IMR-90 (cell line): ENCODE results near the gene KCNJ10. TPM values are rescaled to one million over a fixed set of nuclear protein-coding genes. Genes with fewer than 3 reads are reported as not detected.

Source experiments
- ATAC-seq: fragments of 200-7000 bp; cut with Tn5 transposase; 2 replicates; pipeline ENCODE4 v1.9.1; 2020; ENCODE audit warnings: low read depth, mild to moderate bottlenecking, moderate library complexity
- BruUV-seq: library from RNA; stranded (reverse); fragments of 400-500 nt; replicated peaks from 2 replicates; lab custom pipeline; 2021; lab: Mats Ljungman, UMichigan
- CTCF ChIA-PET: fragments of 300-600 bp; formaldehyde crosslinking; extraction: SDS; loops from one replicate; lab custom pipeline; 2021; ENCODE audit warnings: antibody characterized with exemption; lab: Yijun Ruan, JAX
- POLR2A ChIA-PET: fragments of 300-600 bp; sonication (Branson Sonifier 250); formaldehyde crosslinking; loops from one replicate; lab custom pipeline; 2022; ENCODE audit warnings: antibody characterized with exemption; ENCODE audit not compliant: unreplicated experiment; lab: Charles Lee
- DNase-seq: peaks from one replicate; pipeline ENCODE4 v3.0.0; 2013
- H2AFZ ChIP-seq: replicated peaks from 2 replicates; pipeline ENCODE3; 2013; ENCODE audit warnings: low read length, mild to moderate bottlenecking; ENCODE audit not compliant: poor library complexity
- H2AK5ac ChIP-seq: 2 replicates; pipeline ENCODE4 v1.6.1; 2013; ENCODE audit warnings: low read depth, low read length, inconsistent platforms
- H2AK9ac ChIP-seq: replicated peaks from 2 replicates; pipeline ENCODE3; 2013; ENCODE audit warnings: mild to moderate bottlenecking, low read depth, low read length, moderate library complexity; ENCODE audit not compliant: poor library complexity
- H2BK120ac ChIP-seq: 2 replicates; pipeline ENCODE4 v1.6.1; 2013; ENCODE audit warnings: low read depth, low read length, inconsistent platforms
- H2BK15ac ChIP-seq: 3 replicates; pipeline ENCODE4 v1.6.1; 2013; ENCODE audit warnings: low read depth, low read length, inconsistent platforms
- H2BK20ac ChIP-seq: 2 replicates; pipeline ENCODE4 v1.6.1; 2013; ENCODE audit warnings: low read depth, mild to moderate bottlenecking, inconsistent platforms, low read length, moderate library complexity
- H2BK5ac ChIP-seq: 2 replicates; pipeline ENCODE4 v1.6.1; 2013; ENCODE audit warnings: mild to moderate bottlenecking, low read depth, low read length, inconsistent platforms; ENCODE audit not compliant: poor library complexity, severe bottlenecking
- H3K14ac ChIP-seq: replicated peaks from 2 replicates; pipeline ENCODE4 v1.6.1; 2013; ENCODE audit warnings: low read depth, low read length, inconsistent platforms
- H3K18ac ChIP-seq: 2 replicates; pipeline ENCODE4 v1.6.1; 2013; ENCODE audit warnings: low read depth, low read length, control low read depth
- H3K23ac ChIP-seq: 2 replicates; pipeline ENCODE4 v1.6.1; 2013; ENCODE audit warnings: low read depth, low read length, inconsistent platforms
- H3K27ac ChIP-seq: 2 replicates; pipeline ENCODE4 v1.5.1; 2013; ENCODE audit warnings: mild to moderate bottlenecking, control low read depth, low read length; ENCODE audit not compliant: insufficient read depth
- H3K27me3 ChIP-seq: 2 replicates; pipeline ENCODE4 v1.6.1; 2013; ENCODE audit warnings: low read length; ENCODE audit not compliant: control insufficient read depth, insufficient read depth
- H3K36me3 ChIP-seq: 2 replicates; pipeline ENCODE4 v1.6.1; 2013; ENCODE audit warnings: low read length, mixed read lengths; ENCODE audit not compliant: control insufficient read depth, insufficient read depth
- H3K4ac ChIP-seq: 2 replicates; pipeline ENCODE4 v1.6.1; 2013; ENCODE audit warnings: low read depth, low read length, inconsistent platforms
- H3K4me1 ChIP-seq: 2 replicates; pipeline ENCODE4 v1.6.1; 2013; ENCODE audit warnings: low read length, mixed read lengths; ENCODE audit not compliant: control insufficient read depth, insufficient read depth
- H3K4me2 ChIP-seq: 2 replicates; pipeline ENCODE4 v1.6.1; 2013; ENCODE audit warnings: low read depth, mild to moderate bottlenecking, control low read depth, low read length, moderate library complexity
- H3K4me3 ChIP-seq: 2 replicates; pipeline ENCODE4 v1.5.1; 2013; ENCODE audit warnings: low read depth, mild to moderate bottlenecking, control low read depth, low read length, moderate library complexity; ENCODE audit not compliant: insufficient read depth
- H3K56ac ChIP-seq: 2 replicates; pipeline ENCODE4 v1.6.1; 2013; ENCODE audit warnings: low read length, inconsistent platforms; ENCODE audit not compliant: insufficient read depth; ENCODE audit errors: extremely low read depth
- H3K79me1 ChIP-seq, 2 experiments: 2 replicates each; pipeline ENCODE4 v1.6.1; 2013; ENCODE audit warnings: low read length in 2 of 2, inconsistent platforms in 1 of 2, low read depth in 1 of 2
- H3K9ac ChIP-seq: 2 replicates; pipeline ENCODE4 v1.6.1; 2013; ENCODE audit warnings: low read depth, low read length, control low read depth
- H3K9me1 ChIP-seq: 2 replicates; pipeline ENCODE4 v1.6.1; 2013; ENCODE audit warnings: low read length, inconsistent platforms; ENCODE audit not compliant: insufficient read depth
- H3K9me3 ChIP-seq: 2 replicates; pipeline ENCODE4 v1.6.1; 2013; ENCODE audit warnings: low read length; ENCODE audit not compliant: control insufficient read depth, insufficient read depth
- H4K20me1 ChIP-seq: 2 replicates; pipeline ENCODE4 v1.6.1; 2013; ENCODE audit warnings: low read length, inconsistent platforms; ENCODE audit not compliant: insufficient read depth
- H4K5ac ChIP-seq: 2 replicates; pipeline ENCODE4 v1.6.1; 2013; ENCODE audit warnings: mild to moderate bottlenecking, low read depth, low read length, control low read depth
- H4K8ac ChIP-seq, 2 experiments: 2 replicates each; pipeline ENCODE4 v1.6.1; 2013; ENCODE audit warnings: low read depth in 2 of 2, low read length in 2 of 2, control low read depth in 1 of 2, inconsistent platforms in 1 of 2
- H4K91ac ChIP-seq: 2 replicates; pipeline ENCODE4 v1.6.1; 2013; ENCODE audit warnings: low read depth, low read length, inconsistent platforms; ENCODE audit not compliant: insufficient read depth
- FOS ChIP-seq: fragments of 150-350 bp; IDR thresholded peaks from 2 replicates; pipeline ENCODE4 v1.6.1; 2016; ENCODE audit warnings: low read depth, low read length
- MXI1 ChIP-seq: IDR thresholded peaks from 2 replicates; pipeline ENCODE4 v1.6.1; 2012; ENCODE audit warnings: low read depth, mild to moderate bottlenecking, low read length, moderate library complexity, borderline replicate concordance
- WGBS, 2 experiments: methylation state at CpG; one replicate each; pipeline versions ENCODE4 v1.1.5 to v1.1.7; 2013; ENCODE audit warnings: missing lambda C conversion rate in 2 of 2; ENCODE audit not compliant: insufficient read length in 1 of 2; ENCODE audit errors: extremely low coverage in 2 of 2; 5-methylcytosine and 5-hydroxymethylcytosine counted together
- dilution Hi-C: fragments of 300-500 bp; cut with HindIII; formaldehyde crosslinking; loops from one replicate; pipeline ENCODE4 v1.14.3; 2018; ENCODE audit warnings: low sequenced_read_pairs; ENCODE audit not compliant: unreplicated experiment
- in situ Hi-C: fragments of 300-500 bp; cut with MboI; formaldehyde crosslinking; loops from 3 replicates; pipeline ENCODE4 v1.14.3; 2019; ENCODE audit warnings: low sequenced_read_pairs, inconsistent platforms, mixed read lengths
- intact Hi-C: fragments of 100-400 bp; cut with micrococcal nuclease; formaldehyde crosslinking; loops from 2 replicates; pipeline ENCODE4 v1.10.0; 2022
- polyA plus RNA-seq, 3 experiments: library from polyadenylated mRNA; depleted of rRNA; stranded (reverse); fragments of >200 nt; gene quantifications; 2 replicates each; pipeline ENCODE4 v1.2.3, GENCODE V29; 2012; ENCODE audit warnings: low replicate concordance in 1 of 3
- total RNA-seq: library from RNA; depleted of rRNA; stranded (reverse); fragments of >200 nt; gene quantifications from 2 replicates; pipeline ENCODE4 v1.2.3, GENCODE V29; 2012

KCNJ10 gene
- total and polyA plus RNA-seq, 2 of the 4 experiments (the other 2 are of a cell fraction), result not detected

DNA sequence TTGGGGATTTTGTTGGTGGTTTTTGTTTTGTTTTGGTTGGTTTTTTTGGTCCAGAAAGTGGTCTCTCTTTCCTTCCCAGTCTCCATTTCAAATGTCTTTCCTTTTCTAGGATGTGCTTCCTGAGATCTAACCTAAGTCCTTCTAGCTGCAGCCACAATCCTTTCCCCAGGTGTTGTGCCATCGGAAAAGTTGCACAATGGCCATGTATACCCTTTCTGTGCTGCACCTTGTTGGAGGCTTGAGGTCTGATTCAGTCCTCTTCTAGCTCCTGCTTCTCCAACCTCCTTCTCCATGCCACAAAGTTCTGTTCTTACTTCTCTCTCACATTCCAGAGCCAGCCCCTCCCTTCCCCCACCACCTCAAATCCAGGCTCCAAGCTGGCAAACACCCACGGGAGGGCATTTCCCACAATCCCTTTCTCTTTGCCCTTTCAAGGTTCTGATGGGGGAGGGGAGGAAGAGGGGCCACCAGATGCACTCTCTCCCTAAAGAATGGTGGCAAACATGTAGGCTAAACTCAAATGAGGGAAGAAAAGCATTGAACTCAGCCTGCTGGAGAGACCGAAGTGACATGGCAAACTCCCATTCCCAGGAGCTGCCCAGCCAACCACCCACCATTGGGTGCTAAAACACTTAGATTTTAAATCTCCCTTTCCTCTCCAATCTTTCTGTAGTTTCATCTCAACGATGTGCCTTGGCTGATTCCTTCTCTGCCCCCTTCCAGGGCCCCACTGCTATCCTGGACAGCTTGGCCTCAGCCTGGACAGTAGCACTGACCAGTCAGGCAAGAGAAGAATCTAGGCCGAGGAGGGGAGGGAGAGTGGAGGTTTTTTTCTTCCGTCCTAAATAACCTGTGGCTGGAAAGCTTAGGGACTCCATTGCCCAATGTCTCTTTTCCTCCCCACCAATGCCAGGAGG, 2.9 kb downstream of the KCNJ10 start (continued):
- no peak for TF ChIP-seq MXI1

DNA sequence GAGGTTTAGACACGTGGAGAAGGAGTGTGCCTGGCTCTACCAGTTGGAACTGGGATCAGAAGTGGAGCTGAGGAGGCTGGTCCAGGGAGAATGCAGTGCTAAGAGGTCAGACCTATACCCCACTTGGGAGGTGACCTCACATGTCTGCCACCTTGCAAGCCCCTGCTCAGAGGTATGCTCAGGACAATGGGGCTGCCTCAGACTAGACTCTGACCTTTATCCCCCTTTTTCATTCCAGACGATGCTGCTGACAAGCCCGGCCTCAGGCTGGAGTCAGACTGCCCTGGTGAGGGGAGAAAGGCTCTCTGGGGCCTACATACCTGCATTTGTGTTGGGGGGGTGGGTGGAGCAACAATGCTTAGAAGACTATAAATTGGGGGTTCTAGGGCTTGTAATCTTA, 5.2 kb downstream of the KCNJ10 start:
- H3K4ac ChIP-seq, result no peak overlapping the region
- ChIA-PET POLR2A (no interaction called here), CTCF (interaction anchor here (1.2 kb wide), 1 partner anchor 18 kb away, joined by 3 read pairs; no protein-coding TSS in a partner anchor)
- no CpG with 5 or more reads among the region's 3 CpGs for WGBS, 2 experiments
- no peak overlapping the region for H3K9ac ChIP-seq
- ATAC-seq (no peak), DNase-seq (no peak)
- BruUV-seq, result no TSS peak
- no peak overlapping the region for H3K18ac ChIP-seq
- H2BK120ac ChIP-seq, result no peak overlapping the region
- no peaks in the 10 kb centered on the region for H3K36me3 ChIP-seq
- in situ Hi-C loops (no loop called here), dilution Hi-C loops (no loop called here), intact Hi-C loops (no loop called here)
- TF ChIP-seq FOS, result no peak
- H2AFZ ChIP-seq, result no peak overlapping the region
- no peak overlapping the region for H3K23ac ChIP-seq
- H3K4me3 ChIP-seq, result no peak overlapping the region
- H3K27ac ChIP-seq, result no peak overlapping the region
- no peaks in the 10 kb centered on the region for H3K9me1 ChIP-seq
- H3K4me2 ChIP-seq, result no peak overlapping the region
- H2BK5ac ChIP-seq, result no peak overlapping the region
- no peak overlapping the region for H2BK20ac ChIP-seq
- no peak overlapping the region for H4K8ac ChIP-seq
- no peaks in the 10 kb centered on the region for H3K79me1 ChIP-seq
- H3K14ac ChIP-seq, result no peak overlapping the region
- no peak overlapping the region for H2AK9ac ChIP-seq
- no peak overlapping the region for H3K56ac ChIP-seq
- H3K4me1 ChIP-seq, result no peaks in the 10 kb centered on the region
- no peak overlapping the region for H2BK15ac ChIP-seq
- H2AK5ac ChIP-seq, result no peak overlapping the region
- no peak overlapping the region for H4K91ac ChIP-seq
- H3K27me3 ChIP-seq, result peaks cover 70% of the 10 kb centered on the region
- no peak overlapping the region for H4K5ac ChIP-seq
- H4K20me1 ChIP-seq, result no peaks in the 10 kb centered on the region
- H3K9me3 ChIP-seq, result no peaks in the 10 kb centered on the region
